ENCODE results near the gene BICC1.

Gene BICC1

DNA sequence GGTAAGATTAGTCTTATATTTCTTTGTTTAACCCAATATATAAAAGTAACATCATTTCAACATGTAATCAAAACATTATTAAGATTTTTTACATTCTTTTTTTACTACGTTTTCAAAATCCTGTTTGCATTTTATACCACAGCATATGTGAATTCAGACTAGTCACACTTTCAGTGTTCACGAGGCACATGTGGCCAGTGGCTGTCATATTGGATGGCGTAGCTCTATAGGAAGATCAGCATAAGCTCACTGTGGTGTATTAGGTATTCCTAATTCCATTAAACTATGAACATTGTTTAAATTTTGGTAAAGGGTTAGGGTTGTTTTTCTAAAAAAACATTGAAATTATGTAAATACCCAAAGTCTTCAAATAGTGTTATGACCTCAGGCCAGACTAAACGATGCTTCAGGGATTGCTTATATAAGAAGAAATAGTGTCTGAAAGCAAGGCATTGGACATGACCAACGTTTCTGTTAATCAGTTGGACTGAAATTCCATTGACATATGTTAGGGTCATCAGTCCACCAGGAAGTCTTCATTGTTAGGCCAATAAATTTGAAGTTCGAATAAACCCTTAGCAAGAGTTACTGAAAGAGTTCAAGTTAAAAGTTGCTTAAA lies 97.0 kb downstream of the BICC1 start:
- no peak for DNase-seq

DNA sequence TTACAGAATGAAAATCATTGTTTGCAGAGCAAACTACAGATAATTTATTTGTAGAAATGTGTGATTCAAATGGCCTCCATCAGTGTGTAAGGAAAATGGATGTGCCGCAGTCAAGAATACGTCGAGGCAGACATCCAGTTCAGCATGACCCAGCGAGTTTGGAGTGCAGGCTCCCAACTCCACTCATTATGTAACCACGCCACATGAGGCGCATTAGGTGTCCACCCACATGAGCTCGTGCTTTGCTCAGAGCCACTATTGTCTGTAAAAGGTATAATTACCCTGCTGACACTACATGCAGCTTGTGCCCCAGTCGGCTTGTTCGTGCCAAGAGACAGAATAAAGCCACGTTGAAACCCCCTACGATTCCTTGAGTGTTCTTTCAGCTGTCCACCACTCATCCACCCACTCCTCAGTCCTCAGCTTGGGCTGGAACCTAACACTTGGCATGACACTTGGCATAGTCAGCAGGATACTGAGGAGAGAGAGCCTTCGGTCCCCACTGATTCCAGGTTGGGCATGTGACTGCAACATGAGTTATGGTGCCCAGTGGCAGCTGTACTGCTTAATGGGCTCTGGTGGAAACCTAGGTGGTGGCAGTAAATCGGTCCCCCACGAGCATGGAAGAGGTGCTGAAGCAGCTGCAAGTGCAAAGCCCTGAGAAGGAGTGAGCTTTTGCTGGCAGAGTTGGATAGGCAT lies 102.7 kb downstream of the BICC1 start:
- DNase-seq = no peak

DNA sequence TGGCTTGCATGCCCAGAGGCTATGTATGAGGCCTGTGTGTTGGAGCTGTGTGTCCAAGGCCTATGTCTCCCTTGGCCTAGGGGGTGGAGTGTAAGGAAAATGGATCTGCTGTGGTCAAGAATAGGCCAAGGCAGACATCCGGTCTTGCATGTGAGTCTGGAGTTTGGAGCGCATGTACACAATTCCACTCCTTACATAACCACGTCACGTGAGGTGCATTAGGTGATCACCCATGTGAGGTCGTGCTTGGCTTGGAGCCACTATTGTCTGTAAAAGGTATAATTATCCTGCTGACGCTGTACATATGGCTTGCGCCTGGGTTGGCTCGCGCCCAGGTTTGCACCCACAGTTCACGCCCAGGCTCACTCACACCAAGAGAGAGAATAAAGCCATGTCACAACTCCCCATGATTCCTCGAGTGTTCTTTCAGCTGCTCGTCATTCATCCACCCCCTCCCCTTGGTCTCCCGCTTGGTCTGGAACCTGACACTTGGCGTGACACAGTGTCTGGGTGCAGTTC lies 105.5 kb downstream of the BICC1 start:
- DNase-seq = no peak

DNA sequence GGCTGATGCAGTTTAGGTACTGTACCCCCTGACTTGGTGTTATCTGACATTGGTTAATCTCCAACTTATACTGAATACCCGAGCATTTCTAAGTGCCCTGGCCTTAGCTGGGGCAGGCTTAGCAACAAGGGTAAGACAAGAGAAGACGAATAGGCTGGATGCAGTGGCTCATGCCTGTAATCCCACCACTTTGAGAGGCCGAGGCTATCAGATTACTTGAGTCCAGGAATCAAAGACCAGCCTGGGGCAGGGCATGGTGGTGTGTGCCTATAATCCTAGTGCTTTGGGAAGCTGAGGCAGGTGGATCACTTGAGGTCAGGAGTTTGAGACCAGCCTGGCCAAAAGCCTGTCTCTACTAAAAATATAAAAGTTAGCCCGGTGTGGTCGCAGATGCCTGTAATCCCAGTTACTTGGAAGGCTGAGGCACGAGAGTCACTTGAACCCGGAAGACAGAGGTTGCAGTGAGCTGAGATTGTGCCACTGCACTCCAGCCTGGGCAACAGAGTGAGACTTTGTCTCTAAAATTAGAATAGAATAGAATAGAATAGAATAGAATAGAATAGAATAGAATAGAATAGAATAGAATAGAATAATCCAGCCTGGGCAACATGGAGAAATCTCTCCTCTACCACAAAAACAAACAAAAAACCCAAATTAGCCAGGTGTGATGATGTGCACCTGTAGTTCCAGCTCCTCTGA lies 108.9 kb downstream of the BICC1 start:
- DNase-seq = no peak

DNA sequence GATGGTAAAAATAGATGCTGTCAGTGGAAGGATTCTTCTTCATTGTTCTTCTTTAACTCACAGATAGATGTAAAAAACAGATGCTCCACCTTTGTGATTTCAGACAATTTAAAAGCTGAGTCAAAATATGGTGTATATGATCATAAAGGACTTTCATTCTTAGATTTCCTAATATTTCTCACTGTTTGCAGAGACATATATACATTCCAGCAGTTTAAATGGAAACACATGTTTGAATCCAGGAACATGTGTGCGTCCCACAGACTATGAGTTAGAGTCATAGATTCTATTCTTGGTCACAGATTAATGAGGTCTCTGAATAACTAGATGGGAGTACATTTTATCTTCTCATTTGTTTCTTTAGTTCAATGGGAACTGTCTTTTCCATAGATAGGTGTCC lies 109.6 kb downstream of the BICC1 start:
- no peak for DNase-seq

DNA sequence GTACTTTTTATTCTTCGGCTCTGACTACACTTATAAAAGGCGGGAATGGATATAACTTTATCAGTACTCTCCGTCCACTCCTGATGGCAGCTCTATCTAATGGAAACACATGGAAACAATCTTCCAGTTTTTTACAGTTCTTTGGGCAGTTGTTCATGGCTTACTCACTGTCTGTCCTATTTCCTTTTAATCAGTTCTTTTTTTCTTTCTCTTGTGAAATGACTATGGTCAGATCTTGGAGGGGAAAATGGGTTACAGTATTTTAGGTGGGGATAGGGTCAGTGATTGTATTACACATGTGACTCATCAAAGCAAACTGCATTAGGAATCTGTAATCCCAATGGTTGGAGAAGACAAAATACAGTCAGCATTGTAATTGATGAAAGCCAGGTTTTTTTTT lies 112.4 kb downstream of the BICC1 start:
- DNase-seq = no peak

DNA sequence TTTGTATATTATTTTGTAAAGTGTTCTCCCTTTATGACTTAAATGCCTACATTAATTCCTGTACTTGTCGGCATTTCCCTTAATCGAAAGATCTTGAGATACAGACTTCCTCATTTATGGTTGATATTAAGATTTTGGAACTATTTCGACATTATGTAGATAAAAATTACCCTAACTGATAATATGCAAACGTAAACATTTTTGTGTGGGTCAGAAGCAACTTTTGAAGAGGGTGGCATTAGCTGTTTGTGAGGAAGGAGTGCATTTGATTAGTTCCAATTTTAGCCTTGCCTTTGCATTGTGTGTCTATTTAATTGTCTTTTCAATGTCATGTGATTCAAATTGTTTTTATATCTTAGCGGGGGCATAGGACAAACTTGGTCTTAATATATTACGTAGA lies 114.7 kb downstream of the BICC1 start:
- no peak for DNase-seq

DNA sequence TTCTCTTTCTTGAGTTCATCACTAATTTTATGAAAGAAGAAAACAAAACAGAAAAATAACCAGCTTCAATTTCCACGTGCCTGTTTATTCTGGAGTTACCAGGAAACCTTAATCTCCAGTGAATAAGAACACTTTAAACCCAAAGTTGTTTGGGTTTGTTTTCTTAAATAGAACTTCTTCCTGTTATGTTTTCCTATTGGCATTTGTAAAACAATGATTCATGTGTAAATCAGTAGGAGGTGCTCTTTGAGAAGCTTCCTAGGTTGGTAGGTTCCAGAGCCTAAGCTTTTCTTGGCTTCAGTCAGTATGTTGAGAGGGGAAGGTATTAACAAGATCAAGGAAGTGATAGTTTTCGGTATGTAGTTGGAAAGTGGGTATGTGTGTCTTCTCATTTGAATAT lies 119.0 kb downstream of the BICC1 start:
- no peak for DNase-seq

DNA sequence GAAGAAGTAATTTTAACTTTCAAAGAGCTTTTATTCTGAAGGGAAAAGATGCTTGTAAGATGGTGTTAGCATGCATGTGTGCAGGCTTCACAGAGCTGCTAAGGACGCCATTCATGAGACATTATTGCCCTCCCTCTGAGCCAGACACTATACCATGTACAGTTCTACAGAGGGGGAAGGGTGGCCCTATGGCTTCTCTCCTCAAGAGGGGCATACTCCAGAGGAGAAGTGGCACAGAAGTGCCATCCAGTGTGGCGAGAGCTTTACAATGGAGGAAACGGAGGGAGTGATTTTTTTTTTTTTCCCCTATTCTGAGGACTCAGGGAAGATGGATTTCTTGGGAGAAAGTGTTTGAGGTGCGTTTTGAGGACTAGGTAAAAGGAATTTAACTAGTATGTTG lies 119.5 kb downstream of the BICC1 start:
- DNase-seq = no peak

DNA sequence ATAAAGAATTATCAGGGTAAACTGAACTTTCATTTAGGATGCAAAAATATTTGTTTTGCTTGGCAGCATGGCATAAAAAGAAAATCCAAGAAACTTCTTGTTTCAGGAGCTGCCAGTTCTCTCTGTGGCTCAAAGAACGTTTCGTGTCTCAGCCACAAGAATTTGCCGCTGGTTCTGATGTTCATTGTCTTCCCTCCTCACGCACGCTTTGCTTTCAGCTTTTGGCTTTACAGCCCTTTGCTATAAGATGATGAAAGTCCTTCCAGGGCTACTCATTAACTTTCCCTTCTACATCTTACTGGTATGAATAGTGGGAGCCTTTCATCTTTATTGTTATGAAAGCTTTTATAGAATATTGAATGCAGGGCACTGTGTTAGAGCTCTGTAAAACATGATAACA lies 124.7 kb downstream of the BICC1 start:
- no peak for DNase-seq

DNA sequence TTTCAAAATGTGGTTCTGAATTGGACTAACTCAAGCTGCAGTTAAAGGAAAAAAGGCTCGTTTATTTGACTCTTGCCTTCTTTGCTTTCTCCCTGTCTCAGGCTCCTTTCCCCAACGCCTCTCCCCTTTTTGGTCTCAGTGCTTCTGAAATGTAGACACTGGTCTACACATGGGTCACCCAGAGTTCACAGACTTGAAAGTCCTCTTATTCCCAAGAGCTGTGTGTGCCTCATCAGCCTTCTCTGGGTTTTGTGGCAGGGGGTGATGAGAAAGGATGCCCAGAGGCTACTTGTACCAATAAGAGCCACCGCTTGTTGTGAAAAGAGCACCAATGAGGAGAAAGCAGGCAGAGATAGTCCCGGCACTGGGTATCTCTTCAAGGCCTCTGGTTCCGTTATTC lies 125.7 kb downstream of the BICC1 start:
- no peak for DNase-seq

DNA sequence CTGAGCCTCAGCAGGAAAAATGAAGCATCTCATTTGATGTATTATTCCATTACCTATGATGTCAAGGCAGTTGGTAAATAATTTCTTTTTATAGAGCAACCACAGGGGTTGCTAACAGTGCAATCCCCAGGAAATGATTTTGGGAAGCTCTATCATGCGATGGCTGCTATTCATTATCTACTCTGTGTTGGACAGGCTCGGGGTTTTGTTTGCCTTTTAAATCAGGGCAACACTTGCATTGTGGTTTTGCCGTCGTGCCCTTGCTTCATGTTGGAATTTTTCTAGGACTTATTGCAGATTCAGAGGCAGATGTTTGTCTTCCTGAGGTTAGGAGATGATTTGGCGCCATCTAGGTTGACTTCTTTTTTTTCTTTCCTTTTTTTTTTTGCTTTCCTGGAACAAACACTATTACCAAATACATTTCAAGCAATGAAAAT lies 128.4 kb downstream of the BICC1 start:
- DNase-seq = no peak

DNA sequence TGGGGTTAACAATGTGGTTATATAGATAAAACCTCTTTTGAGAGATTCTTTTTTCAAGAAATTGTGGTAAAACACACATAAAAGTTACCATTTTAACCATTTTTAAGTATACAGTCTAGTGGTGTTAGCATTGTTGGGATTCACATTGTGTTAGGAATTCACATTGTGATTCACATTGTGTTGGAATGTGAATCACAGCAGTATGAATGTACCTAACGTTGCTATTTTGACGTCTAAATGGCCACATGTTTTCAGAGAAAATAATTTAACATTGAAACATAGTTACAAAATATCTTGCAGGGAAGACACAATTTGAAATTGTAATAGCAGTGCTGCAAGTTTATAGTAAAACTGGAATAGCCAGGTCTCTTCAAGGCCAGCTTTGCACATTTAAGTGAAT lies 129.0 kb downstream of the BICC1 start:
- DNase-seq = no peak

DNA sequence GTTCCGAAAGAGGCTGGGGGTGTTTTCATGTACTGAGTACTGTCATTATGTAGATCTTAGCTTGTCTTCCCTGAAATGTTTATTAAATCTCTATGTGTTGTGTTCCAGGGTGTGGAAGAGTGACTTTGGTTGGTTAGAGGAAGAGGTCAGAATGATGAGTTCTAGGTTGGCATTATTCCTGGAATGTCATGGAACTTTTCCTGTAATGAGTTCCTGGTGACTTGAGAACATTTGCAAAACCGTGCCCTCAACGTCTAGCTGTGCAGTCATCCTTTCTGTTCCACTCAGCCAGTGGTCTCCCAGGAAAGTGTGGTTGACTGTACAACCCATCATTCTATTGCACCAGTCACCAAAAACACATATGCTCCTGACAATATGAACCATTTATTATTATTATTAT lies 129.6 kb downstream of the BICC1 start:
- no peak for DNase-seq

DNA sequence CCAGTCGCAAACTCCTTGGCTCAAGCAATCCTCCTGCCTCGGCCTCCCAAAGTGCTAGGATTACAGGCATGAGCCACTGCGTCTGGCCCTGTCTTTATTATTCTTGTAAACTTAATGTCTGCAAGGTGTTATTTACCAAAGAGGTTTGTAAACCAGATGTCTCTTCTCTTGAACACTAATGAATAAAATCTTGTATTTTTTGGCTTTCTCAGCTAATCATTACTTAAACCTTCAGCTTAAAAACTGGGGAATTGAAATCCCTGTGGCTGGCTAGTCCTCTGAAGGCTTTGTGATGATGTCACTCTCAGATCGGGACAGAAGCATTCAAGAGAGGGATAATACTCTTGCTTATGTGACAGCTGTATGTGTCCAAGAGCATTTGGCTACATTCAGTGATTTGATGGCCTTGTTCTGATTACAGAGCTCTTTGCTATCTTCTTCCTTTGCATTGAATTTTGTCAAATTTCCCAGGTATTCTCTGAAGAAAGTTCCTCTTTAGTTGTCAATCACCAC lies 130.3 kb downstream of the BICC1 start:
- DNase-seq = no peak

DNA sequence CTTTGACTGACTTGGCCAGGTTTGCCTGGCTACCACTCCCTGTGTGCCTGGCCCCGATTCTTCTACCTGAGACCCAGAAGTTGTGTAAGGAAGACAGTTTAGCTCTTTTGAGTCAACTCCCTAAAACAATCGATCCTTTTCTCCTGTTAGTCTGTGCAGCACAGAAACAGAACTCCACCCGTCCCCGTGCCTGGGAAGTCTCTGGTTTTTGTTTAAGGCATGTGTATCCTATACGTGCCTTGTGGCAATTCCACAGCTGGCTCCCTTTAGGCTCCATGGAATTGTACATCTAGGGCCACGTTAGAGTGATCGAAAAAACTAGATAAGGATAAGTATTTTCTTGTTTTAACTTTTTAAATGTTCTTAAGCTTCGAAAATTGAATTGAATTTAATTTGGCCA lies 131.6 kb downstream of the BICC1 start:
- no peak for DNase-seq

DNA sequence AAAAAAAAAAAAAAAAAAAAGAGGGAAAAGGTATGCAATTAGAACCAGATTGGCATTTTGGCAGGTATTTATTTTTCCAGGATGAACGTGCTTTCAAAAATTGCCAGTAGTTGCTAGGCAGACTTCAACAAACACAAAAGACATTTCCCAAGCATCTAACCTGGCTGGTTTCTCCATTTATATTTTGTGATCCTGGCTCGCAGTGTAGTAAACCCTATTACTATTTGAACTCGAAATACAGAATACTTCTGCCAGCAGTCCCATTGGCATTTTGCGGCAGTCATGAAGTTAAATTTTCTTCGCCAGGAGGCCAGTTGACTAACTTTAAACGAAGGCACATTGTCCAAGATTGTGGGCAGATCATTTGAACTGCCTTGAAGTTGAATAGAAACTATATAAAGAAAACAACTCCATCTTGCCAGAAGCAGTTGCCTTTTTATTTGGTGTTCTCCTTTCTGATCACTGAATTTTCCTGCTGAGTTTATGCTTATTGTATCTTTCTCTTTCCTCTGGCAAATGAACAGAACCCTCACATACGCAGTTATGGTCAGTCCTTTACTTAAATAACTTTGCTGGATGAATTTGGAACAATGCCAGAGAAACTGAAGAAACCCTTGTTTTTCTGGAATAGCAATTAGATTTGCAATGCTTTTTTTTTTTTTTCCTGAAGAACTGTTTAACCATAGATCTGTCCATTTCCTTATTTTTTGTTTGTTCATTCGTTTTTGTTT lies 132.9 kb downstream of the BICC1 start:
- DNase-seq = no peak

DNA sequence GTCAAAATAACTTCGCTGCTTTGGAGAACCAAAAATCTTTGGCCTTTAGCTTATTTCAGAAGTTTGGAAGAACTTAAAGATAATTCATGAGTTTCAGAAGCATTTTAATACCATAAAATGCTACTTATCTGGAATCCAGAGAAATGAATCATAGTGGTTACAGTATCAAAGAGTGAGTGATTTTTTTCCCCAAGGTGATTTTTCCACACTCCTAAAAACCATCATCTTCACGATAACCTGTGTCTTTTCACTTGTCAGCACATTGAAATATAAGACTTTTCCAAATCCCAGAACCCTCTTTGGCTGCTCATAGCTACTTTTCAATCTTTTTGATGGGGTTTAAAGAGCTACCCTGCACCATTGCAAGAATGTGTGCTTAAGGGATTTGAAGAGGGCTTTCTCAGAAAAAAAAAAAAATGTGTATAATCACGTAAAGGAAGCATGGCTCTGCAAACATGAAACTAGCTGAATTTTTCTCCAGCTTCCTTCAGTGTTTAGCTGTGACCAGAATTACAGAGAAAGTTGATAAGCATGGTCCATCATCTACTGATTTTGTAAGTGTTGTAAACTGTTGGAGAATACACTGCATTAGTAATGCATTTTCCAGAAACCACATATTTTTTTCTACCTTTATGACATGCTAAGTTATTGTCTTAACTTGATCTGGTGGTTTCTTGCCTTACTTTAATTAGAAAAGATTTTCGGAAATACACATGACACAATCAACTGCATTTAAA lies 134.9 kb downstream of the BICC1 start:
- DNase-seq = no peak

DNA sequence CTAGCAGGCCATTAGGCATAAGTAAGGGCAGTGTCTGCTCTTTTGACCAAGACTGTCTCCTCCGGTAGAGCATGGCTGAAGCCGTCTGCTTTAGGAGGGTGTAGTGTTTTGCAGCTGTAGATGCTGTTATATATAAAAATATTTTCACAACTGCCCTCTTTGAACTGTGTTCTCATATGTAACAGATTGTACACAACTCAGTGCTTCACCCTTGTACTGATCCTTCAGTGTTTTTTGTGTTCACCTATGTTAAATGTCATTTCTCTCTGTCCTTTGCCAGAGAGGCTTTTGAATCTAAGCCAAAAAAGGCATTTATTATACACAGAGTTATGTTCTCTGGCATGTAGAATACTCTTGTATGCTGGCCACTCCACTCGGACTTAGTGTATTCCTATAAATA lies 135.5 kb downstream of the BICC1 start:
- DNase-seq = no peak

DNA sequence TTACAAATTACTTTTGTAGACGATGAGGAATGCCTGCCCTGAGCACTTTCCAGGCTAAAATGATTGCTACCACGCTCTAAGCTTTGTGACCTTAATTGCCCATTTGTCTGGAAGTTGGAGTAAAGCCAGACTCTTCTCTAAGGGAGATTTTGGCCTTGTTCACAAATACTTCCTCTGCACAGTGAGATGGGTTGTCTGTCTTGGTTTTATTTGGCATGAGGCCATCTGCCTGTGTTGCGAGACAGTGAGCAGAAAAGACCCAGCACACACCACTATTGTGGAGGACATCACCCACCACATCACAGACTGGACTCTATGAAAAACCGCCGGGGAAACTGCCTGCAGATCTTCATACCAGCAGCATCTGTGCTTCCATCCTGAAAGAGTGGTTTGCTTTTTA lies 138.4 kb downstream of the BICC1 start:
- no peak for DNase-seq

DNA sequence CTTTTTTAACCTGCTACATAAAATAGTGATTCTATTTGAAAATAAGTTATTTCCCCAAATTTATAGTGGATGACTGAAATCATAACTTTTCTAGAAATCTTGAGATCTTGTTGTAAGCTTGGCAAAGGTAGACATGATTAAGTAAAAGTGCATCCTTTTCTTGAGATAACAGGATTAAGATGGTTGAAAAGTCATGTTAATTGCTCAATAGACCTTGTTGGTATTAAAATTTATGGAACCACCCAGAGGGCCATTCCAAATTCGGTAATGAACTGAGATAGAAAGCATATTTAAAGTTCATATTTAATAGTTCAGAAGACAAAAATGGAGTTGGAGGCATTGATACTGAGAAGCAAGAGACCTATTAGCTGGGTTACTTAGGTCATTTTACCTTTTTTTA lies 139.1 kb downstream of the BICC1 start:
- DNase-seq = no peak

DNA sequence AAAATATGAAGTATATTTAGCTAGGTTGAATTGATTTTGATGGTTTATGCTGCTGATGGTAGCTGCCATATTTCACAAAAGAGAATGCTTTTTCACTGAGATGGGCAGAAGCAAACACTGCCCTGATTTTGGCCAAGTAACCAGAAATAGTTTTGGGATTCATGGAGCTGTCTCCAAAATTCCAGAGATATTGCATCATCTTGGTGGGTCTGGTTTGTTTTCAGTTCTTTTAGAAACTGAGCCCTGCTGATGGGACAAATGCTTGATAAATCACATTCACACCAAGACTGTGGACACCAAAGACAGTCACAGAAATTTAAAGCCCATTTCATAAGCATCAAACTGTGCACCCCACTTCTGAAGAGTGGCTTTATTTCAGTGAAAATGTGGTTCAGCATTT lies 140.5 kb downstream of the BICC1 start:
- no peak for DNase-seq
